ENCODE results near the gene ADPRS.

Gene ADPRS

DNA sequence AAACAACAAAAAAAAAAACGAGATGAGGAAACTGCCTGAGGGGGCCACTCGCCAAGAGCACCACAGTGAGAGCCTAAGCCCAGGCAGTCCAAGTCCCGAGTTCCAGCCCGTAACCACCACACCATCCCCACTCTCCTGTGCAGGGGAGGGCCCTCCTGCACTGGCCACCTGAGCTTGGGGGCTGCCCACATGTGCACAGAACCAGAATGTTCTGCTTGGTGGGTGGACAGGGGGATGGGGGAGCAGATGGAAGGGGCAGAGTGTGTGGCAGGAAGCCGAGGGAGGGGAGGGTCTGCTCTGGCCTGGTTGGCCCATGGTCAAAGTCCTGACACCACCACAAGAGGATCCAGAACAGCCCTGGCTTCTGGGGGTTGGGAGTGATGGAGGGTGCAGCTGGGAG lies 17.6 kb downstream of the ADPRS start:
- Histone ChIP-seq H3K36me3 (ENCODE audit: control insufficient read depth, insufficient read depth, low read length) (no peaks in the 10 kb centered on the region), H3K4me3 (replicated peaks; ENCODE audit: low read depth, low read length) (no peak overlapping the region), H3K27me3 (replicated peaks; ENCODE audit: control insufficient read depth, insufficient read depth, low read length) (no peaks in the 10 kb centered on the region)
- no peak for DNase-seq (ENCODE audit: extremely low read depth, insufficient read length)
- no peak for TF ChIP-seq CTCF (IDR thresholded peaks at IDR 0.05; ENCODE audit: insufficient read depth, low read length, poor library complexity, severe bottlenecking)

- Histone ChIP-seq H3K27me3 (replicated peaks; ENCODE audit: control insufficient read depth, insufficient read depth, low read length) (no peaks in the 10 kb centered on the region), H3K4me3 (replicated peaks; ENCODE audit: low read depth, low read length) (no peak overlapping the region), H3K36me3 (ENCODE audit: control insufficient read depth, insufficient read depth, low read length) (no peaks in the 10 kb centered on the region)
- DNase-seq (ENCODE audit: extremely low read depth, insufficient read length) = no peak
- no peak for TF ChIP-seq CTCF (IDR thresholded peaks at IDR 0.05; ENCODE audit: insufficient read depth, low read length, poor library complexity, severe bottlenecking)
These were observed 18.7 kb downstream of the ADPRS start for GRCh38 chr1:36107394-36107793.

- H3K4me3 ChIP-seq (replicated peaks; ENCODE audit: low read depth, low read length) = no peak overlapping the region
- no peak for DNase-seq (ENCODE audit: extremely low read depth, insufficient read length)
- no peaks in the 10 kb centered on the region for H3K36me3 ChIP-seq (ENCODE audit: control insufficient read depth, insufficient read depth, low read length)
- H3K27me3 ChIP-seq (replicated peaks; ENCODE audit: control insufficient read depth, insufficient read depth, low read length) = no peaks in the 10 kb centered on the region; the same call in 1 of the 2 replicates
- no peak for TF ChIP-seq CTCF (IDR thresholded peaks at IDR 0.05; ENCODE audit: insufficient read depth, low read length, poor library complexity, severe bottlenecking)
These were observed 19.6 kb downstream of the ADPRS start for GRCh38 chr1:36108314-36108713.

- no peak overlapping the region for H3K4me3 ChIP-seq (replicated peaks; ENCODE audit: low read depth, low read length)
- no peak for DNase-seq (ENCODE audit: extremely low read depth, insufficient read length)
- no peaks in the 10 kb centered on the region; the same call in 1 of the 2 replicates for H3K27me3 ChIP-seq (replicated peaks; ENCODE audit: control insufficient read depth, insufficient read depth, low read length)
- no peak for TF ChIP-seq CTCF (IDR thresholded peaks at IDR 0.05; ENCODE audit: insufficient read depth, low read length, poor library complexity, severe bottlenecking)
- H3K36me3 ChIP-seq (ENCODE audit: control insufficient read depth, insufficient read depth, low read length) = no peaks in the 10 kb centered on the region
These were observed 20.5 kb downstream of the ADPRS start for GRCh38 chr1:36109041-36109679.

DNA sequence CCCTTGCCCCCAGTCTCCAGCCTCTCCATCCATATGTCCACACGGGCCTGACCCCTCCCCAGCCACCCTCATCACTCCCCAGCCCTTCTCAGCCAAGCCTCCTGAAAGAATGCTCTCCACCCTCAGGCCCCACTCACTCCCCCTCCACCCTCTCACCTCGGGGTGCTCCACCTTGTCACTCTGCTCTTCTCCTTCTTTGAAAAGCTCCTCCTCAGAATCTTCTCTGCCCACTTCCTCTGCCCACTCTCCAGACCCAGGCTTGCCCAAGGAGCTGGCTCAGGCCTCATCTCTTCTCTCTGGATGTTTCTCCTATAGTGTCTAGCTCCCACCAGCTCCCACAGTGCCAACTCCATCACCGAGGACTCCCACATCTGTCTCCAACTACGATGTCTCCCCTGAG lies 22.5 kb downstream of the ADPRS start:
- Histone ChIP-seq H3K36me3 (ENCODE audit: control insufficient read depth, insufficient read depth, low read length) (no peaks in the 10 kb centered on the region), H3K27me3 (replicated peaks; ENCODE audit: control insufficient read depth, insufficient read depth, low read length) (no peaks in the 10 kb centered on the region; the same call in 1 of the 2 replicates), H3K4me3 (replicated peaks; ENCODE audit: low read depth, low read length) (no peak overlapping the region)
- no peak for DNase-seq (ENCODE audit: extremely low read depth, insufficient read length)
- TF ChIP-seq CTCF (IDR thresholded peaks at IDR 0.05; ENCODE audit: insufficient read depth, low read length, poor library complexity, severe bottlenecking) = no peak

- Histone ChIP-seq H3K36me3 (ENCODE audit: control insufficient read depth, insufficient read depth, low read length) (no peaks in the 10 kb centered on the region), H3K27me3 (replicated peaks; ENCODE audit: control insufficient read depth, insufficient read depth, low read length) (no peaks in the 10 kb centered on the region; the same call in 1 of the 2 replicates), H3K4me3 (replicated peaks; ENCODE audit: low read depth, low read length) (no peak overlapping the region)
- DNase-seq (ENCODE audit: extremely low read depth, insufficient read length) = no peak
- TF ChIP-seq CTCF (IDR thresholded peaks at IDR 0.05; ENCODE audit: insufficient read depth, low read length, poor library complexity, severe bottlenecking) = no peak
These were observed 24.1 kb downstream of the ADPRS start for GRCh38 chr1:36112823-36113222.
